DOHH2 (cell line): Measurements from ENCODE around the gene RABL6.

ENCODE experiments used
- H3F3A ChIP-seq: fragments of 200-600 bp; sonication (generic), shearing (Covaris generic); 2 replicates; pipeline ENCODE4 v1.6.0; 2016; ENCODE audit warnings: antibody characterized with exemption, mild to moderate bottlenecking; ENCODE audit not compliant: control insufficient read depth, insufficient read depth
- H3K27ac ChIP-seq: fragments of 200-600 bp; sonication (generic); 2 replicates; pipeline ENCODE4 v1.5.1; 2014; ENCODE audit warnings: low read depth, mild to moderate bottlenecking, low read length, moderate library complexity
- H3K27me3 ChIP-seq: fragments of 200-600 bp; sonication (generic); 2 replicates; pipeline ENCODE4 v1.6.1; 2014; ENCODE audit warnings: mild to moderate bottlenecking, low read length, mixed read lengths; ENCODE audit not compliant: control insufficient read depth
- H3K36me3 ChIP-seq: fragments of 200-600 bp; sonication (generic); 2 replicates; pipeline ENCODE4 v1.6.1; 2014; ENCODE audit warnings: mild to moderate bottlenecking, low read length, moderate library complexity, mixed read lengths; ENCODE audit not compliant: control insufficient read depth
- H3K4me1 ChIP-seq: fragments of 200-600 bp; sonication (generic); 2 replicates; pipeline ENCODE4 v1.6.1; 2014; ENCODE audit warnings: mild to moderate bottlenecking, low read length, mixed read lengths; ENCODE audit not compliant: control insufficient read depth
- H3K4me2 ChIP-seq: fragments of 200-600 bp; sonication (generic); 2 replicates; pipeline ENCODE4 v1.6.0; 2014; ENCODE audit warnings: mild to moderate bottlenecking, low read length, moderate library complexity
- H3K4me3 ChIP-seq: fragments of 200-600 bp; sonication (generic); 2 replicates; pipeline ENCODE4 v1.5.1; 2014; ENCODE audit warnings: mild to moderate bottlenecking, low read length, mixed read lengths
- H3K79me2 ChIP-seq: fragments of 200-600 bp; sonication (generic); 2 replicates; pipeline ENCODE4 v1.6.1; 2014; ENCODE audit warnings: mild to moderate bottlenecking, low read length, mixed read lengths; ENCODE audit not compliant: control insufficient read depth
- H3K9me2 ChIP-seq: fragments of 200-600 bp; sonication (generic); replicated peaks from 2 replicates; pipeline ENCODE4 v1.6.1; 2014; ENCODE audit warnings: mild to moderate bottlenecking, low read length, mixed read lengths; ENCODE audit not compliant: control insufficient read depth
- H3K9me3 ChIP-seq: fragments of 200-600 bp; sonication (generic); 2 replicates; pipeline ENCODE4 v1.6.1; 2014; ENCODE audit warnings: antibody characterized with exemption, low read length, mixed read lengths; ENCODE audit not compliant: control insufficient read depth, insufficient read depth
- H4K20me1 ChIP-seq: fragments of 200-600 bp; sonication (generic); 2 replicates; pipeline ENCODE4 v1.6.0; 2014; ENCODE audit warnings: low read depth, mild to moderate bottlenecking, antibody characterized with exemption, low read length, moderate library complexity; ENCODE audit not compliant: control insufficient read depth, insufficient read depth
- EZH2phosphoT487 ChIP-seq: fragments of 200-600 bp; sonication (generic); IDR thresholded peaks from 2 replicates; pipeline ENCODE4 v1.6.1; 2017; ENCODE audit warnings: borderline replicate concordance, mild to moderate bottlenecking, antibody characterized with exemption, low read length, moderate library complexity, mixed read lengths
- TF ChIP-seq, protein P1 (sequence below): fragments of 200-600 bp; sonication (generic); IDR thresholded peaks from one replicate; pipeline ENCODE4 v1.5.1; 2014; ENCODE audit warnings: antibody characterized with exemption, mild to moderate bottlenecking, low read depth, low read length; ENCODE audit not compliant: poor library complexity, severe bottlenecking

The RABL6 gene

DNA sequence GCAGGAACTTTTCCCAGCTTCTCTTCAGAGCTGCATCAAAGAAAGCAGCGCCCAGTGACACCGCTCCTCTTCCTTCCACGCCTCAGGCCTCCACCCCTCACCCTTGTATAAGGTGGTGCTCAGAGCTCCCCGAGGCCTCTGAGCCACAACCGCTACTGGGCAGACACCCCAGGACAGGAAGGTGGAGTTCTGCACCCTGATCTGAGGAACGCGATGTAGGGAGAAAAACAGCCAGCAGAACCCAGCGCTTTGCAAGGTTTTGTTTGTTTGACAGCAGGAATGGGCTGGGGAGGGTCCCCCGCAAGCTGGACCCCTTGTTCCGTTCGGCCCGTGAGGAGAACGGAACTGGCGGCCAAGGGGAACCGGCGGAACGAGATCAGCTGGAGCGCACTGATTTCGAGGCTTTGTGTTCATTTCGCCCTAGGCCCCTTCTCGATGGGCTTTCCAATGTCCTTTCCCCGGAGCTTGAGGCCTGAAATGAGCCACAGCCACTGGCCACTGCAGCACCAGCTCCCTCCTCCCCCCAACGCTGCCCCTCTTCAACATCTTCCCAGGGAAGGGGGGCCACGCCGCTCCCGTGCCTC, 54.2 kb downstream of the RABL6 start:
- Histone ChIP-seq H3K4me1 (peaks cover 12% of the 10 kb centered on the region), H3K79me2 (peaks cover 20% of the 10 kb centered on the region), H3F3A (no peaks in the 10 kb centered on the region), H3K9me3 (no peaks in the 10 kb centered on the region), H3K36me3 (peaks cover 34% of the 10 kb centered on the region), H3K27me3 (no peaks in the 10 kb centered on the region), H3K4me2 (no peak overlapping the region), H3K9me2 (no peaks in the 10 kb centered on the region), H4K20me1 (no peaks in the 10 kb centered on the region), H3K27ac (no peak overlapping the region), H3K4me3 (no peak overlapping the region)
- TF ChIP-seq EZH2phosphoT487 = no peak
- TF ChIP-seq, protein P1, sequence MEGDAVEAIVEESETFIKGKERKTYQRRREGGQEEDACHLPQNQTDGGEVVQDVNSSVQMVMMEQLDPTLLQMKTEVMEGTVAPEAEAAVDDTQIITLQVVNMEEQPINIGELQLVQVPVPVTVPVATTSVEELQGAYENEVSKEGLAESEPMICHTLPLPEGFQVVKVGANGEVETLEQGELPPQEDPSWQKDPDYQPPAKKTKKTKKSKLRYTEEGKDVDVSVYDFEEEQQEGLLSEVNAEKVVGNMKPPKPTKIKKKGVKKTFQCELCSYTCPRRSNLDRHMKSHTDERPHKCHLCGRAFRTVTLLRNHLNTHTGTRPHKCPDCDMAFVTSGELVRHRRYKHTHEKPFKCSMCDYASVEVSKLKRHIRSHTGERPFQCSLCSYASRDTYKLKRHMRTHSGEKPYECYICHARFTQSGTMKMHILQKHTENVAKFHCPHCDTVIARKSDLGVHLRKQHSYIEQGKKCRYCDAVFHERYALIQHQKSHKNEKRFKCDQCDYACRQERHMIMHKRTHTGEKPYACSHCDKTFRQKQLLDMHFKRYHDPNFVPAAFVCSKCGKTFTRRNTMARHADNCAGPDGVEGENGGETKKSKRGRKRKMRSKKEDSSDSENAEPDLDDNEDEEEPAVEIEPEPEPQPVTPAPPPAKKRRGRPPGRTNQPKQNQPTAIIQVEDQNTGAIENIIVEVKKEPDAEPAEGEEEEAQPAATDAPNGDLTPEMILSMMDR = no peak

GRCh38 chr9:136862849-136863622, 55.3 kb downstream of the RABL6 start:
- no peaks in the 10 kb centered on the region for H3F3A ChIP-seq
- H3K27ac ChIP-seq = no peak overlapping the region
- peaks cover 24% of the 10 kb centered on the region for H3K79me2 ChIP-seq
- H3K27me3 ChIP-seq = no peaks in the 10 kb centered on the region
- TF ChIP-seq EZH2phosphoT487 = no peak
- TF ChIP-seq, protein P1 = no peak
- H4K20me1 ChIP-seq = no peaks in the 10 kb centered on the region
- H3K4me3 ChIP-seq = no peak overlapping the region
- H3K36me3 ChIP-seq = peaks cover 34% of the 10 kb centered on the region
- peaks cover 15% of the 10 kb centered on the region for H3K4me1 ChIP-seq
- no peaks in the 10 kb centered on the region for H3K9me3 ChIP-seq
- no peaks in the 10 kb centered on the region for H3K9me2 ChIP-seq
- H3K4me2 ChIP-seq = no peak overlapping the region

DNA sequence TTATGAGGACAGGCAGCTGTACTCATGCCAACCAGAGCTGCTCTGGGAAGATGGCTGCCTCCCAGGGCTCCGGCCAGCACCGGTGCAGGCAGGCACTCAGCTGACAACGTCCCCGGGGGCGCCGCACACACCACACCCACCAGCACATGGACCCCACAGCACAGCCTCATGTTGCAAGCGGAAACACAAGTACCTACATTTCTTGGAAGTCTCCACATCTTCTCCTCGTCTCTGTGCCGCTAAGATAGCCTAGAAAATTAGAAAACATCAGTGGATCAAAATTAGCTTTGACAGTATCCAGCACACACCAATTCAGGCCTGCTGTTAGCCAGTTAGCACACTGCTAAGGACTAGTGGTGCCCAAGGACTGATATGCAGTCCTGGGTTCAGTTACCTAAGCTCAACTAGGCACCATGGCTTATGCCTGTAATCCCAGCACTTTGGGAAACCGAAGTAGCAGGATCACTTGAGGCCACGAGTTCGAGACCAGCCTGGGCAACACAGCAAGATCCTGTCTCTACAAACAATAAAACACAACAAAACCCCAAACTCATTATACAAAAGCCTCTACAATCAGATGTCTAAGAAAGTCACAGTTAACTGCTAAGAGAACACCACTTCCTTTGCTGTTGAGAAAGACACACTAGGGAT, 56.0 kb downstream of the RABL6 start:
- H4K20me1 ChIP-seq = no peaks in the 10 kb centered on the region
- peaks cover 15% of the 10 kb centered on the region for H3K4me1 ChIP-seq
- TF ChIP-seq, protein P1 = no peak
- no peak for TF ChIP-seq EZH2phosphoT487
- no peaks in the 10 kb centered on the region for H3K9me3 ChIP-seq
- H3K4me3 ChIP-seq = no peak overlapping the region
- H3K27ac ChIP-seq = no peak overlapping the region
- no peaks in the 10 kb centered on the region for H3K27me3 ChIP-seq
- H3K79me2 ChIP-seq = peaks cover 24% of the 10 kb centered on the region
- no peak overlapping the region for H3K4me2 ChIP-seq
- H3K36me3 ChIP-seq = peaks cover 34% of the 10 kb centered on the region
- H3F3A ChIP-seq = no peaks in the 10 kb centered on the region; the same call in 1 of the 2 replicates
- H3K9me2 ChIP-seq = no peaks in the 10 kb centered on the region
